ENCODE results near the gene GNAQ. TPM values are rescaled to one million over a fixed set of nuclear protein-coding genes. Genes with fewer than 3 reads are reported as not detected.

The GNAQ gene
- total RNA-seq, 6 donors from 2014 or later = 50.3 to 117 (median 94.3) TPM

- H3K4me1 ChIP-seq = peaks cover 5 to 14% (median 9%) of the 10 kb centered on the region in 4 donors
- DNase-seq (no peak), ATAC-seq (ENCODE audit: low FRiP score in 2 of 2) (no peak)
- H3K9me3 ChIP-seq = no peaks in the 10 kb centered on the region
- no peak overlapping the region for H3K27ac ChIP-seq
- 31 to 83% methylated on average over 1 of the region's 1 CpG for WGBS, 2 donors
- H3K36me3 ChIP-seq = peaks cover 0 to 5% (median 2%) of the 10 kb centered on the region in 4 donors
- no peak for TF ChIP-seq POLR2AphosphoS5 (IDR thresholded peaks at IDR 0.05)
- TF ChIP-seq EP300 (IDR thresholded peaks at IDR 0.05) = no peak
- no peak for TF ChIP-seq CTCF (IDR thresholded peaks at IDR 0.05)
- TF ChIP-seq POLR2A (IDR thresholded peaks at IDR 0.05) = no peak
- no peak overlapping the region for H3K4me3 ChIP-seq
- no peaks in the 10 kb centered on the region for H3K27me3 ChIP-seq
Measured at GRCh38 chr9:77756449-77756848, 275.2 kb downstream of the GNAQ start.

- 82 to 96% methylated on average over 9 of the region's 9 CpGs for WGBS, 2 donors
- Histone ChIP-seq H3K4me3 (no peak overlapping the region), H3K9me3 (no peaks in the 10 kb centered on the region), H3K4me1 (peaks cover 5 to 16% (median 12%) of the 10 kb centered on the region in 4 donors), H3K36me3 (peaks cover 0 to 5% (median 2%) of the 10 kb centered on the region in 4 donors), H3K27me3 (no peaks in the 10 kb centered on the region), H3K27ac (no peak overlapping the region)
- DNase-seq = no peak
- TF ChIP-seq POLR2AphosphoS5 (IDR thresholded peaks at IDR 0.05) (no peak), CTCF (IDR thresholded peaks at IDR 0.05) (no peak), EP300 (IDR thresholded peaks at IDR 0.05) (no peak), POLR2A (IDR thresholded peaks at IDR 0.05) (no peak)
- ATAC-seq (ENCODE audit: low FRiP score in 2 of 2) = no peak
Measured at GRCh38 chr9:77753180-77753579, 278.4 kb downstream of the GNAQ start.

- no peak for TF ChIP-seq CTCF (IDR thresholded peaks at IDR 0.05)
- no peak for TF ChIP-seq POLR2AphosphoS5 (IDR thresholded peaks at IDR 0.05)
- no peak for TF ChIP-seq POLR2A (IDR thresholded peaks at IDR 0.05)
- no peak for TF ChIP-seq EP300 (IDR thresholded peaks at IDR 0.05)
- Histone ChIP-seq H3K27ac (peak overlapping the region in 1 of 4 donors; percentile 55), H3K4me3 (no peak overlapping the region), H3K4me1 (peaks cover 5 to 16% (median 12%) of the 10 kb centered on the region in 4 donors), H3K9me3 (no peaks in the 10 kb centered on the region), H3K36me3 (peaks cover 0 to 5% (median 2%) of the 10 kb centered on the region in 4 donors), H3K27me3 (no peaks in the 10 kb centered on the region)
- ATAC-seq (ENCODE audit: low FRiP score in 2 of 2) (peak in 1 of 2 donors; percentile 62), DNase-seq (no peak)
- WGBS, 2 donors = 50 to 80% methylated on average over 1 of the region's 1 CpG
Measured at GRCh38 chr9:77752554-77752953, 279.1 kb downstream of the GNAQ start.

GRCh38 chr9:77751341-77752091 is 280.1 kb downstream of the GNAQ start:
- no peak for TF ChIP-seq EP300 (IDR thresholded peaks at IDR 0.05)
- TF ChIP-seq CTCF (IDR thresholded peaks at IDR 0.05) = peak in 4 of 6 experiments; percentile 35 to 50 (median 47)
- peaks cover 5 to 16% (median 12%) of the 10 kb centered on the region in 4 donors for H3K4me1 ChIP-seq
- DNase-seq (no peak), ATAC-seq (ENCODE audit: low FRiP score in 2 of 2) (peak in 1 of 2 donors; percentile 81)
- peak overlapping the region in 2 of 4 donors; percentile 26 to 55 for H3K27ac ChIP-seq
- peaks cover 0 to 5% (median 2%) of the 10 kb centered on the region in 4 donors for H3K36me3 ChIP-seq
- no peaks in the 10 kb centered on the region for H3K27me3 ChIP-seq
- WGBS, 2 donors = 36 to 39% methylated on average over 8 of the region's 8 CpGs
- H3K4me3 ChIP-seq = no peak overlapping the region
- no peaks in the 10 kb centered on the region for H3K9me3 ChIP-seq

- Histone ChIP-seq H3K27ac (peak overlapping the region in 2 of 4 donors; percentile 26 to 50), H3K4me1 (peaks cover 5 to 16% (median 12%) of the 10 kb centered on the region in 4 donors), H3K36me3 (peaks cover 0 to 4% (median under 1%) of the 10 kb centered on the region in 4 donors), H3K9me3 (no peaks in the 10 kb centered on the region), H3K4me3 (no peak overlapping the region), H3K27me3 (no peaks in the 10 kb centered on the region)
- TF ChIP-seq POLR2A (IDR thresholded peaks at IDR 0.05) = no peak
- TF ChIP-seq EP300 (IDR thresholded peaks at IDR 0.05) = no peak
- no peak for TF ChIP-seq POLR2AphosphoS5 (IDR thresholded peaks at IDR 0.05)
- TF ChIP-seq CTCF (IDR thresholded peaks at IDR 0.05) = no peak
- no peak for DNase-seq
- 95 to 100% methylated on average over 1 of the region's 1 CpG for WGBS, 2 donors
- ATAC-seq (ENCODE audit: low FRiP score in 2 of 2) = no peak
Measured at GRCh38 chr9:77750981-77751340, 280.6 kb downstream of the GNAQ start.

All from upper lobe of left lung (tissue), 6 donors.